Measurements from ENCODE around the gene LEMD2. TPM values are rescaled to one million over a fixed set of nuclear protein-coding genes. Genes with fewer than 3 reads are reported as not detected.

Gene LEMD2
- total and polyA plus RNA-seq, 9 of the 15 experiments (the other 6 are each of a cell fraction or from before 2014, with no cell fraction given): 0.32 to 46.3 (median 30.8) TPM

- TF ChIP-seq ZBTB5 (IDR thresholded peaks at IDR 0.05) (no peak), TSC22D4 (tag; IDR thresholded peaks at IDR 0.05) (no peak), L3MBTL2 (IDR thresholded peaks at IDR 0.05) (peak; percentile 41; the same call in 1 of the 2 replicates), MAFF (IDR thresholded peaks at IDR 0.05; ENCODE audit: low read length) (no peak), SMARCE1 (IDR thresholded peaks at IDR 0.05) (no peak), CBFA2T2 (conservative IDR thresholded peaks at IDR 0.05) (0 out of 2 replicates have a peak, but pooled peaks have one; percentile 39), RAD21 (CRISPR knock-in tag; conservative IDR thresholded peaks at IDR 0.05 in 1 of 2, IDR thresholded peaks at IDR 0.05 in 1 of 2) (no peak), ZNF511 (CRISPR knock-in tag; IDR thresholded peaks at IDR 0.05) (no peak), ZNF586 (CRISPR knock-in tag; conservative IDR thresholded peaks at IDR 0.05) (no peak), TGIF2 (CRISPR knock-in tag; IDR thresholded peaks at IDR 0.05) (no peak), FOS (IDR thresholded peaks at IDR 0.05; ENCODE audit: extremely low read depth, insufficient read length) (no peak), DLX4 (CRISPR knock-in tag; IDR thresholded peaks at IDR 0.05) (no peak), PKNOX1 (IDR thresholded peaks at IDR 0.05) (no peak), HDAC1 (IDR thresholded peaks at IDR 0.05) (no peak), KDM1A (IDR thresholded peaks at IDR 0.05) (no peak), RFX1 (IDR thresholded peaks at IDR 0.05) (no peak), ARHGAP35 (IDR thresholded peaks at IDR 0.05; ENCODE audit: partially characterized antibody) (no peak), ADNP (tag; IDR thresholded peaks at IDR 0.05) (no peak), ZBTB17 (CRISPR knock-in tag; IDR thresholded peaks at IDR 0.05) (no peak), ZFP30 (CRISPR knock-in tag; IDR thresholded peaks at IDR 0.05; ENCODE audit: borderline replicate concordance) (no peak)
- TF ChIP-seq, protein P1, sequence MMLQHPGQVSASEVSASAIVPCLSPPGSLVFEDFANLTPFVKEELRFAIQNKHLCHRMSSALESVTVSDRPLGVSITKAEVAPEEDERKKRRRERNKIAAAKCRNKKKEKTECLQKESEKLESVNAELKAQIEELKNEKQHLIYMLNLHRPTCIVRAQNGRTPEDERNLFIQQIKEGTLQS (IDR thresholded peaks at IDR 0.05): no peak
- TF ChIP-seq, protein P1 (CRISPR knock-in tag; conservative IDR thresholded peaks at IDR 0.05): no peak
- TF ChIP-seq, protein P2, sequence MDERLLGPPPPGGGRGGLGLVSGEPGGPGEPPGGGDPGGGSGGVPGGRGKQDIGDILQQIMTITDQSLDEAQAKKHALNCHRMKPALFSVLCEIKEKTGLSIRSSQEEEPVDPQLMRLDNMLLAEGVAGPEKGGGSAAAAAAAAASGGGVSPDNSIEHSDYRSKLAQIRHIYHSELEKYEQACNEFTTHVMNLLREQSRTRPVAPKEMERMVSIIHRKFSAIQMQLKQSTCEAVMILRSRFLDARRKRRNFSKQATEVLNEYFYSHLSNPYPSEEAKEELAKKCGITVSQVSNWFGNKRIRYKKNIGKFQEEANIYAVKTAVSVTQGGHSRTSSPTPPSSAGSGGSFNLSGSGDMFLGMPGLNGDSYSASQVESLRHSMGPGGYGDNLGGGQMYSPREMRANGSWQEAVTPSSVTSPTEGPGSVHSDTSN (CRISPR knock-in tag; IDR thresholded peaks at IDR 0.05; ENCODE audit: low read depth): no peak
- TF ChIP-seq, protein P2 (tag; conservative IDR thresholded peaks at IDR 0.05; ENCODE audit: low read depth): no peak
These were observed 48.1 kb downstream of the LEMD2 start (continued) for GRCh38 chr6:33740794-33741193.

All from K562 (cell line).